Gastroesophageal sphincter (tissue), 3 donors: Measurements from ENCODE around the gene GNAI2.

Experiments used
- CTCF ChIP-seq, 4 experiments: fragments of 200-600 bp in 2 of 4; fragments of 450-650 bp in 2 of 4; sonication (generic) in 1 of 4; IDR thresholded peaks; one replicate each; pipeline ENCODE4 v1.5.1; 2017 to 2019; ENCODE audit warnings: antibody characterized with exemption in 4 of 4, mild to moderate bottlenecking in 2 of 4, moderate library complexity in 2 of 4
- EP300 ChIP-seq: sonication (generic); formaldehyde crosslinking; IDR thresholded peaks from one replicate; pipeline ENCODE4 v1.6.1; 2017; ENCODE audit warnings: antibody characterized with exemption, mild to moderate bottlenecking
- POLR2A ChIP-seq, 2 donors: fragments of 450-650 bp; IDR thresholded peaks; one replicate each; pipeline ENCODE4 v1.6.1; 2017; ENCODE audit warnings: antibody characterized with exemption in 2 of 2, mild to moderate bottlenecking in 2 of 2, moderate library complexity in 1 of 2
- POLR2AphosphoS5 ChIP-seq: sonication (generic); formaldehyde crosslinking; IDR thresholded peaks from one replicate; pipeline ENCODE4 v1.6.1; 2017; ENCODE audit warnings: antibody characterized with exemption

DNA sequence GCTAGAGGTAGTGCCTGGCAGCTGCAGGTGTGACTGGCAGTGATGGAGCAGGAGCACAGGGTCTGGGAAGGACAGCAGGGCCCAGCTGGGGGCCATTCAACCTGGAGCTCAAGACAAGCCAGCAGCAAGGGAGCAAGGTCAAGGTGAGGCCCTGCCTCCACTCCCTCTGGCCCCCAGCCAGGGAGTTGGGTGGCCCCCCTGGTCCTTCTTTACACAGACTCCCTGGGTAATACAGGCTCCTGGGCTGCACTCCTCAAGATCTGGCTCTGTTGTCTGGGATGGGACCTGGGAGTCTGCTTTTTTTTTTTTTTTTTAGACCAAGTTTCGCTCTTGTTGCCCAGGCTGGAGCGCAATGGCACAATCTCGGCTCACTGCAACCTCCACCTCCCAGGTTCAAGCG, 14.5 kb downstream of the GNAI2 start:
- no peak for TF ChIP-seq CTCF (IDR thresholded peaks at IDR 0.05)
- no peak for TF ChIP-seq POLR2AphosphoS5
- no peak for TF ChIP-seq POLR2A (IDR thresholded peaks at IDR 0.05)
- no peak for TF ChIP-seq EP300
